ENCODE results near the gene RASSF5.

- TF ChIP-seq CTCF (IDR thresholded peaks at IDR 0.05; ENCODE audit: borderline replicate concordance, extremely low read depth, low read length, poor library complexity, severe bottlenecking) (no peak), EZH2 (IDR thresholded peaks at IDR 0.05; ENCODE audit: borderline replicate concordance, low read depth, low read length, severe bottlenecking) (no peak)
Observed at GRCh38 chr1:206573762-206574161, 66.4 kb downstream of the RASSF5 start.

Measured in DND-41 (cell line).